Measurements from ENCODE around the gene MOAP1.

DNA sequence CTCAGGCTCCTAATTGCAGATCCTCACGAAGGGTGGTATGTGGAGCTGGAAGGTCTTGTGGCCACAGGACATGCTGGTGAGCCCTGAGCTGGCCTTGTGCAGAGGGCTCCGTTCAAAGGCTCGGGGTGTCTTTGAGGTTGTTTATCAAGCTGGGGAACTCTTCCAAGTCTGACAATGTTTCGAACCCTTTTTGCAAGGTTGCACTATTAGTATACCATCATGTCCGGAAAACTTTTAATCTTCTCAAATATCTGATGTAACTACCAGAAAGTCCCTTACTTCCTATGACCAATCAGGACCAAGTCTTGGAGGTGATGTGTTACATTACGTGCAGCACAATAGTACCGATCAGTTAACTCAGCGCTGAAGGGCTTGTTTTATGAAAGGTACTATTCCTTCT, 43.9 kb upstream of the MOAP1 start:
- TF ChIP-seq, protein P1, sequence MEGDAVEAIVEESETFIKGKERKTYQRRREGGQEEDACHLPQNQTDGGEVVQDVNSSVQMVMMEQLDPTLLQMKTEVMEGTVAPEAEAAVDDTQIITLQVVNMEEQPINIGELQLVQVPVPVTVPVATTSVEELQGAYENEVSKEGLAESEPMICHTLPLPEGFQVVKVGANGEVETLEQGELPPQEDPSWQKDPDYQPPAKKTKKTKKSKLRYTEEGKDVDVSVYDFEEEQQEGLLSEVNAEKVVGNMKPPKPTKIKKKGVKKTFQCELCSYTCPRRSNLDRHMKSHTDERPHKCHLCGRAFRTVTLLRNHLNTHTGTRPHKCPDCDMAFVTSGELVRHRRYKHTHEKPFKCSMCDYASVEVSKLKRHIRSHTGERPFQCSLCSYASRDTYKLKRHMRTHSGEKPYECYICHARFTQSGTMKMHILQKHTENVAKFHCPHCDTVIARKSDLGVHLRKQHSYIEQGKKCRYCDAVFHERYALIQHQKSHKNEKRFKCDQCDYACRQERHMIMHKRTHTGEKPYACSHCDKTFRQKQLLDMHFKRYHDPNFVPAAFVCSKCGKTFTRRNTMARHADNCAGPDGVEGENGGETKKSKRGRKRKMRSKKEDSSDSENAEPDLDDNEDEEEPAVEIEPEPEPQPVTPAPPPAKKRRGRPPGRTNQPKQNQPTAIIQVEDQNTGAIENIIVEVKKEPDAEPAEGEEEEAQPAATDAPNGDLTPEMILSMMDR (IDR thresholded peaks at IDR 0.05 in 8 of 11, conservative IDR thresholded peaks at IDR 0.05 in 3 of 11) = no peak
- no peak for TF ChIP-seq POLR2AphosphoS5 (IDR thresholded peaks at IDR 0.05)
